Effector memory CD8-positive, alpha-beta T cell (primary cell): ENCODE results near the gene ARHGAP10.
A peak's percentile ranks its signal among the peaks of the same experiment; 100 is the strongest.

ENCODE experiments used
- ATAC-seq: fragments of 150-1000 bp; cut with Tn5 transposase; replicated peaks from 2 replicates; pipeline ENCODE4 v1.10.0; 2021; ENCODE audit warnings: mild to moderate bottlenecking, moderate library complexity
- DNase-seq, 3 experiments: peaks; one replicate each; pipeline ENCODE4 v3.0.0; 2021
- H3K27ac Mint-ChIP-seq, 2 donors: one replicate each; pipeline ENCODE4 v1.8.0; 2022; ENCODE audit warnings: mild to moderate bottlenecking in 2 of 2, mixed read lengths in 2 of 2, moderate library complexity in 2 of 2
- H3K27me3 Mint-ChIP-seq, 2 donors: one replicate each; pipeline ENCODE4 v1.8.0; 2022; ENCODE audit warnings: mixed read lengths in 2 of 2
- H3K36me3 Mint-ChIP-seq: one replicate; pipeline ENCODE4 v1.8.0; 2022; ENCODE audit warnings: mild to moderate bottlenecking, moderate library complexity, mixed read lengths; ENCODE audit not compliant: insufficient read depth
- H3K4me1 Mint-ChIP-seq, 2 donors: one replicate each; pipeline ENCODE4 v1.8.0; 2022; ENCODE audit warnings: low read depth in 2 of 2, mixed read lengths in 2 of 2
- H3K4me3 Mint-ChIP-seq, 2 donors: one replicate each; pipeline ENCODE4 v1.8.0; 2022; ENCODE audit warnings: mild to moderate bottlenecking in 2 of 2, mixed read lengths in 2 of 2, moderate library complexity in 2 of 2
- H3K9me3 Mint-ChIP-seq, 2 donors: one replicate each; pipeline ENCODE4 v1.8.0; 2022; ENCODE audit warnings: mixed read lengths in 2 of 2

Gene ARHGAP10

GRCh38 chr4:147764337-147764736 lies 32.4 kb downstream of the ARHGAP10 start:
- Mint-ChIP-seq H3K27me3 (no peaks in the 10 kb centered on the region), H3K9me3 (no peaks in the 10 kb centered on the region), H3K4me1 (peaks cover 15 to 27% of the 10 kb centered on the region in 2 donors), H3K36me3 (no peaks in the 10 kb centered on the region), H3K4me3 (no peak overlapping the region), H3K27ac (no peak overlapping the region)
- no peak for DNase-seq
- no peak for ATAC-seq

- Mint-ChIP-seq H3K27me3 (no peaks in the 10 kb centered on the region), H3K4me3 (no peak overlapping the region), H3K4me1 (peaks cover 15 to 28% of the 10 kb centered on the region in 2 donors), H3K9me3 (no peaks in the 10 kb centered on the region), H3K36me3 (no peaks in the 10 kb centered on the region), H3K27ac (no peak overlapping the region)
- ATAC-seq (no peak), DNase-seq (no peak)
Measured at GRCh38 chr4:147765121-147765529, 33.2 kb downstream of the ARHGAP10 start.

GRCh38 chr4:147768113-147768512 lies 36.2 kb downstream of the ARHGAP10 start:
- H3K27me3 Mint-ChIP-seq, result no peaks in the 10 kb centered on the region
- no peak overlapping the region for H3K4me3 Mint-ChIP-seq
- H3K4me1 Mint-ChIP-seq, result peaks cover 4 to 19% of the 10 kb centered on the region in 2 donors
- no peaks in the 10 kb centered on the region for H3K36me3 Mint-ChIP-seq
- DNase-seq (no peak), ATAC-seq (no peak)
- H3K27ac Mint-ChIP-seq, result no peak overlapping the region
- no peaks in the 10 kb centered on the region for H3K9me3 Mint-ChIP-seq

- no peak for DNase-seq
- no peaks in the 10 kb centered on the region for H3K36me3 Mint-ChIP-seq
- no peak overlapping the region for H3K27ac Mint-ChIP-seq
- H3K27me3 Mint-ChIP-seq, result no peaks in the 10 kb centered on the region
- no peak for ATAC-seq
- peaks cover 4 to 19% of the 10 kb centered on the region in 2 donors for H3K4me1 Mint-ChIP-seq
- no peak overlapping the region for H3K4me3 Mint-ChIP-seq
- no peaks in the 10 kb centered on the region for H3K9me3 Mint-ChIP-seq
Measured at GRCh38 chr4:147769386-147769785, 37.5 kb downstream of the ARHGAP10 start.

- H3K9me3 Mint-ChIP-seq, result no peaks in the 10 kb centered on the region
- ATAC-seq (no peak), DNase-seq (no peak)
- no peaks in the 10 kb centered on the region for H3K27me3 Mint-ChIP-seq
- peaks cover 2 to 16% of the 10 kb centered on the region in 2 donors for H3K4me1 Mint-ChIP-seq
- H3K27ac Mint-ChIP-seq, result no peak overlapping the region
- no peaks in the 10 kb centered on the region for H3K36me3 Mint-ChIP-seq
- H3K4me3 Mint-ChIP-seq, result no peak overlapping the region
Measured at GRCh38 chr4:147770831-147771230, 38.9 kb downstream of the ARHGAP10 start.

DNA sequence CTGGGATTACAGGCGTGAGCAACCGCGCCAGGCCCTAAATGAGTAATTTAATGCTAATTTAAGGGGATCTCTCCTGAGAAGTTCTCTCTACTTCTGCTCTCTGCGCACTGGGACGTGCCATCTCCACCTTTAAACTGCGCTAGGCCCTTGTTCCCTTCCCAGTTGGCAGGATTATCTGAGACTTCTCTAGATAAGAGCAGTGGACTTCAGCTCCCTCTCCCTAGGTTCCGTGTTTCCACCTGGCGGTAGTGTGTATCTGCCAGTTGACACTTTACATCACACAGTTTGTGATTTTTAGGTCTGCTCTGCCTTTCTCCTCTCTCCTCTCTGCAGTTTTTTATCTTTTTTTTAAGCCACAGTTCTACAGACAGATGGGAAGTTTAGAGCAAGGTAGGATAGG lies 40.2 kb downstream of the ARHGAP10 start:
- Mint-ChIP-seq H3K27me3 (no peaks in the 10 kb centered on the region), H3K4me3 (no peak overlapping the region), H3K9me3 (no peaks in the 10 kb centered on the region), H3K27ac (no peak overlapping the region), H3K36me3 (no peaks in the 10 kb centered on the region), H3K4me1 (peaks cover 6 to 16% of the 10 kb centered on the region in 2 donors)
- DNase-seq (no peak), ATAC-seq (no peak)

GRCh38 chr4:147772459-147772969 lies 40.6 kb downstream of the ARHGAP10 start:
- Mint-ChIP-seq H3K27ac (no peak overlapping the region), H3K4me3 (no peak overlapping the region), H3K36me3 (no peaks in the 10 kb centered on the region), H3K27me3 (no peaks in the 10 kb centered on the region), H3K4me1 (peaks cover 10 to 15% of the 10 kb centered on the region in 2 donors), H3K9me3 (no peaks in the 10 kb centered on the region)
- no peak for ATAC-seq
- no peak for DNase-seq

- Mint-ChIP-seq H3K36me3 (peaks cover under 1% of the 10 kb centered on the region), H3K27ac (no peak overlapping the region), H3K4me1 (peaks cover 10 to 11% of the 10 kb centered on the region in 2 donors), H3K9me3 (no peaks in the 10 kb centered on the region), H3K27me3 (no peaks in the 10 kb centered on the region), H3K4me3 (no peak overlapping the region)
- ATAC-seq (no peak), DNase-seq (no peak)
Measured at GRCh38 chr4:147773261-147774184, 41.6 kb downstream of the ARHGAP10 start.

DNA sequence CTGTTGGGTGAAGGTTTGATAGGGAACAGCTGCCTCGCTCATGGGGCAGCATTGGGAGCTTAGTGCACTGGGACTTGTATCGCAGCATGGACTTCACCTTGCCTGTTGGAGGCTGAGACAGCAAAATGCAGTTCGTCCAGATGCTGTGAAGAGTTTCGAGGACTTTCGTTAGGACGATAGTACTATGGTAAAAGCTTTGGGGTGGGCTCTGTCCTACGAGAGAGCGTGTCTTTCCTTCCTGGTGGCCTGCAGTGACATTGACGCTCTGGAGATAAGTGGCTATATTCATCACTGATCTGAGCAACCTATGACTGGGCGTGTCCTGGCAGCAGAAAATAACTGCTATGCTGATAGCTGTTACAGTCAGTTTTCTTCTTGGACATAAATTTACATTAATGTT lies 44.8 kb downstream of the ARHGAP10 start:
- no peak overlapping the region for H3K4me3 Mint-ChIP-seq
- no peak for ATAC-seq
- H3K4me1 Mint-ChIP-seq, result peaks cover 15 to 26% of the 10 kb centered on the region in 2 donors
- H3K27ac Mint-ChIP-seq, result no peak overlapping the region
- no peaks in the 10 kb centered on the region for H3K9me3 Mint-ChIP-seq
- peaks cover 12% of the 10 kb centered on the region for H3K36me3 Mint-ChIP-seq
- H3K27me3 Mint-ChIP-seq, result no peaks in the 10 kb centered on the region
- DNase-seq, result no peak

GRCh38 chr4:147777456-147778091 lies 45.7 kb downstream of the ARHGAP10 start:
- DNase-seq (no peak), ATAC-seq (no peak)
- H3K4me1 Mint-ChIP-seq, result peaks cover 20 to 30% of the 10 kb centered on the region in 2 donors
- no peak overlapping the region for H3K4me3 Mint-ChIP-seq
- no peak overlapping the region for H3K27ac Mint-ChIP-seq
- H3K9me3 Mint-ChIP-seq, result no peaks in the 10 kb centered on the region
- no peaks in the 10 kb centered on the region for H3K27me3 Mint-ChIP-seq
- H3K36me3 Mint-ChIP-seq, result peaks cover 12% of the 10 kb centered on the region

DNA sequence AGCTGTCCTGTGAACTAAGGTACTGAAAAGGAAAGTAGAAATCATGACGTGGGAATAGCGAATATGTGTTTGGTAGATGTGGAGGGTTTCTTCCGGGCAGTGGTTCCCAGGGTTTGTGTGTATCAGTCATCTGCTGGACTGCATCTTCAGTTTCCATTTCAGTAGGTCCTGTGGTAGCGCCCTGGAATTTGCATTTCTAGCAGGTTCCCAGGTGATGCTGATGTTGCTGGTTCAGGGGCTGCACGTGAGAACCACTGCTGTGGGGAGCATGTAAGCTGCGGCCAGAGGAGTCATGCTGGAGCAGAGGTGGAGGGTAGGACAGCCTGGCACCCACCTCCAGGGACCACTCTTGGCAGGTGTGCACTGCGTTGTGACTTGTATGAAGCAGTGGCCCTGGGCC lies 47.1 kb downstream of the ARHGAP10 start:
- Mint-ChIP-seq H3K36me3 (peaks cover 12% of the 10 kb centered on the region), H3K27ac (peak overlapping the region in 1 of 2 donors; percentile 1)
- no peak for DNase-seq

DNA sequence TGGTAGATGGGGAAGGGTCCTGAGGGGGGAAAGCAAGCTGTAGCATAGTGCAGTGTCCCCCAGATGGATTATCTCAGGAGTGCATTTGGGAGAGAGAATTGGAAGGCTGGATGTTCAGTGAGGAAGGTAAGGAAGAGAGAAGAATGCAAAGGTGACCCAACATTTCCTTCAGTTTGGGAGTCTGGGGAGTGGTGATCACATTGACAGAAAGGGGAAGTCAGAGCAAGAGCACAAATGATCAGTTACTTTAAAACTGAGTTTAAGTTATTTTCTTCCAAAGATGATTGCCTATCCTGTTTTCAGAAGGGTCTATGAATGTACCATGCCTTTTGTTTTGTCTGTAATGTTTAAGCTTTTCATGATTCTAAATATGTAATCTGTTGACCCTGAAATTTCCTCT lies 47.6 kb downstream of the ARHGAP10 start:
- H3K27ac Mint-ChIP-seq, result no peak overlapping the region
- ATAC-seq, result no peak
- no peaks in the 10 kb centered on the region for H3K27me3 Mint-ChIP-seq
- H3K36me3 Mint-ChIP-seq, result peaks cover 12% of the 10 kb centered on the region
- DNase-seq, result no peak
- peaks cover 20 to 29% of the 10 kb centered on the region in 2 donors for H3K4me1 Mint-ChIP-seq
- no peaks in the 10 kb centered on the region for H3K9me3 Mint-ChIP-seq
- H3K4me3 Mint-ChIP-seq, result no peak overlapping the region

More for the DNA sequence above, 47.1 kb downstream of the ARHGAP10 start:
- ATAC-seq, result no peak
- H3K9me3 Mint-ChIP-seq, result no peaks in the 10 kb centered on the region
- peaks cover 20 to 29% of the 10 kb centered on the region in 2 donors for H3K4me1 Mint-ChIP-seq
- H3K4me3 Mint-ChIP-seq, result no peak overlapping the region
- no peaks in the 10 kb centered on the region for H3K27me3 Mint-ChIP-seq

DNA sequence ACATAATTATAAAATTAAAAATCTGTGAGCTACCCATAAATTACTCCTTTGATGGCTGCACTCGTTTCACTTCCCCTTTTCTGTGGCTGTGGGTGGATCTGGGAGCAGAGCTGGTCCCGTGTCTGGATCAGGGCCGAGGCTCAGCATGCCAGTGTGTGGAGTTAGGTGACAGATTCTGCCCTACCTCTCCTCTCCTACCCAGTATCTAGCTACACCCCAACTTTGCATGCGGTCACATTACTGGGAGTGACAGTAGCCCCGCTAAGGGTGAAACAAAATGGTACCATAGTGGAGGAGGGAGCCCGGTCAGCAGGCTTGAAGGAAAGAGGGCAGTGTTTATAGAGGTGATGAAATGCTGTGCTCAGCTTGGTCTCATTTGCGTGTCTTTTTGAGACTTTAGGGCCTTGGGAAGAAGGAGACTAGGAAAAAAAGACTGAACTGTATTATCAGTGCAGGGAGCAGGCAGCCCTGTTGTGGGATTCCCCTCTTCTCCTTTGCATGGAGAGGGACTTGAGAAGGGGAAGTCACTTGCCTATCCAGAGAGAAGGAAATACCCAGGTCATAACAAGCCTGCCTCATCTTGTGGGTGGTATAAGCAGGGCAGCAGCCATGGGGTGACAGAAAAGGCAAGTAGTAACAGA lies 48.4 kb downstream of the ARHGAP10 start:
- Mint-ChIP-seq H3K9me3 (no peaks in the 10 kb centered on the region), H3K4me3 (no peak overlapping the region), H3K36me3 (peaks cover 12% of the 10 kb centered on the region), H3K27me3 (no peaks in the 10 kb centered on the region), H3K4me1 (peaks cover 23 to 31% of the 10 kb centered on the region in 2 donors), H3K27ac (peak overlapping the region; percentile 22 to 47)
- peak; percentile 60 for ATAC-seq
- no peak for DNase-seq
